Stimulated activated naive CD4-positive, alpha-beta T cell (primary cell): ENCODE results near the gene DPF3.

Experiments used
- DNase-seq, 6 experiments: peaks; one replicate each; lab custom pipeline; 2025; lab: John Stamatoyannopoulos, UW

Gene DPF3

DNA sequence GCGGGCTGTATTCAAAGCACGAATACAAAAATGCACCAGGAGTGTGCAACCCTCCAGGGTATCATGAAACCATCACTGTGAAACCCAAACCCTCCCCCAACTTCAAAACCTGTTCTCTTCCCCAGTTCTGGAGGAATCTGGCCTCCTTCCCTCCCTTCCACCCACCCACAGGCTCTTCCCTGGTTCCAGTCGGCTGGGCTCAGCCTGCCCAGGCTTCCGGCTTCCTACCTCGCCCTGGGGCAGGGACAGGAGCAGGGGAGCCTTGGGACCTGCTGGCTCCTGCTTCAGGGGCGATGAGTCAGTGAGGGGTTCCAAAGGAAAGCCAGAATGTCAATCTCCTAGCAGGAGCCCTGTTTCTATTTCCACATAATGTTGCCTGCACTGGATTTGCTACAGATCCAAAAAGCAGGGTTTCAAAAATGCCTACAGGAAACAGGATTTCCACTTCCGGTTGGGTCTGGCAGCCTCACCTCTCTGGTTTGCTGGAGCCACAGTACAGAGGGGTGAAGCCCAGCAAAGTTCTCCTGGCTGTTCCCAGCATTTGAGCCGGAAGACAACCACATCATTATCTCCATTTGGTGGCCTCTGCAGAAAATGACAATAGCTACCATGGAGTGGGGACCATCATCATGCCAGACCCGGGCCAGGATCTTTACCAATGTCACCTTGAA is 278.3 kb downstream of the DPF3 start:
- no peak for DNase-seq

DNA sequence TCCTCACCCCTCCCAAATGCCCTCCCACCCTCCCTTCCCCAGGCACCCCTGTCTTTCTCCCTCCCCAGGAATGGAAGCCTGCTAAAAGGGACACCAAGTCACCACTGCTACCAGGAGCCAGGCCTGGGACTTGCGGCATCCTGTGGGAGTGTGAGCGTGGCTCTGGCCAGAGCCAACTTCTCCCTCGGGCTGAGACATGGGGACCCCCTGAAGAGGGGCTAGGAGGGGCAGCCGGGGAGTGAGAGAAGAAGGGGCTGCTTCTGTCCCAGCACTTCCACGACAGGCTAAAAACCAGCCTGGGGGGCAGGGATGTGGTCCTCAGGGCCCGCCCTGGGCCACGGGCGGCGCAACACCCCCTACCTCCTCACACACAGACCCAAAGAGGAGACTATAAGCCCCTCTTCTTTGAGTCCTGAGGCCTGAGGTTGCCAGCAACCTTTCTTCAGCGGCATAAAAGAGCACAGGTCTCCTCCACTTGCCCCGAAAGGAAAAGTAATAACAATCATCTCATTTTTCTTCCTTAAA is 278.9 kb downstream of the DPF3 start:
- no peak for DNase-seq

DNA sequence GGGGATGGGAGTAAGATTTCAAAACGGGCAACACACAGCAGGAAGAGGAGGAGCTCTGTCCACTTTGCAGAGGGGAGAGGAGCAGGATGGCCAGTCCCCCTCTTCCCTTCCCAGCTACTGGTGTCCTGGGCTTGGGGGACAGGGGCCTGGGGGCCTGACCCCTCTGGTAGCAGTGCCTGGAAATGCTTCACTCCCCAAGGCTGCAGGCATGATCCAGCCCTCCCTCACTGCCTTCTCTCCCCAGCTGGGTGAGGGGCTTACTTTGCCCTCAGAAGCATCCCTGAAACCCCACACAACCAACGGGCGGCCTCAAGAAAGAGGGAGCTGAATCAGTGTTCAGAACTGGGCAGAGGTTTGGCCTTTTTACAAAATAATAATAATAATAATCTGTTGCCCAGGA is 279.5 kb downstream of the DPF3 start:
- DNase-seq, result no peak

DNA sequence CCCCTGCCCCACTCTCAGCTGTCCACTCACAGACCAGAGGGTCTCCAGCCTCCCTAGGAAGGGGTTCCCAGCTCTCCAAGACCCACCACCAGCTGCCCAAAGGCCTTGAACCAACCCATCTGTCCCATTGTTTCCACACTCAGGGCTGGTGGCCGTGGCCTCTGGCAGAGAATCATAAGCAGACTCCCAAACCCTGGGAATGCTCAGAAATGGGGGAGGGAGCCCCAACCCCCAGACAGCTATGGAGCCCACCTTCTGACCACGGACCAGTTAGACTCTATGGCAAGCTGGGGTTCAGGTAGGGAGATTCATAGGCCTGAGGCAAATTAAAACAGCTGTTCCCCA is 280.0 kb downstream of the DPF3 start:
- no peak for DNase-seq

DNA sequence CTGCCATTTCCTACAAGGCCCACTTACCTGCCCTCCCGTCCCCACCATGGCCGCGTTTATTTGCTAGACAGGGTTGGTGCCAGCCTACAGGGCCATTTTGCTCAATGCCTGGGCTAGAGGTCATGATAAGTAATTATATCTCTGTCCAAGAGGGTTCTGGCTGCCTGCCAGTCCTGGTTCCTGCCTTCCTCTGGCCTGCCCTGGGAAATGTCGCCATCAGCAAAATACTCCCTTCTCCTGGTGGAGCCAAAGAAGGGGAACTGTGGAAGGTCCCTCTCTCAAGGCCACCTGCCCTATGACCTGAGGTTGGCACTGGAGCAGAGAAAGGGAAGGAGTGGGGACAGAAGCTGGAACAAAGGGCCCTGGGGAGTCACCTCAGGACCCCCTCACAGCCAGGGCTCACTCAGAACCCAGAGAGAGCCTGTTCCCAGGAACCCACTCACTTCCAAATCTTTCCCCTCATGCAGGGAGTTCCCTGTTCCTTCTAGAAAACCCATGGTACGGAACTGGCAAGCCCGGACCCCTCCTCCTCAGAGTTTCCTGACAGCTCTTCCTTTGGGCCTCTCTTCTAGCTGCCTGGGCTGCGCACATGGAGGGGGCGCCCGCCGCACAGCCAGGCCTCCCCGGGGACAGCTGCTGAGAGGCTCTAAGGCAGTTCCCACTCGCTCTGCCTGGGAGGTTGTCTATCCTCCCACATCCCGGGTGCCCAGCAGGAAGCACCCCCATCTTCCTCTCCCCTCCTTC is 280.5 kb downstream of the DPF3 start:
- no peak for DNase-seq

DNA sequence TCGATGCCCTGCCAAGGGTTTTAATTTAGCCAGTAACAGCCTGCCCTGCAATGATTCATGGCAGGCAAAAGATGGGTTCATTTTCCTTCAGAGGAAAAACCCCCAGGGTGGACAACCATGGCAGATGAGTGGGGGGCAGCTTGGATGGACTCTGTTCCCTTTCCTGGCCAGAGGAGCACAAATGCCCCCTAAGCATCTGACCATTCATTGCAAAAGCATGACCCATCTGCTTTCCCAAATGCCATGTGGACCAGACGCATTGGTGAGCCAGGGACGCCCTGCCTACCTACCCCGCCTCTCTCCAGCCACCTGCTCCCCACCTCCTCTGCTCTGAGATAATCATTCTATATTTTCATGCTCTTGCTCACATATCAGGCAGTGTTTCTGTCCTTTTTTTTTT is 281.9 kb downstream of the DPF3 start:
- no peak for DNase-seq

DNA sequence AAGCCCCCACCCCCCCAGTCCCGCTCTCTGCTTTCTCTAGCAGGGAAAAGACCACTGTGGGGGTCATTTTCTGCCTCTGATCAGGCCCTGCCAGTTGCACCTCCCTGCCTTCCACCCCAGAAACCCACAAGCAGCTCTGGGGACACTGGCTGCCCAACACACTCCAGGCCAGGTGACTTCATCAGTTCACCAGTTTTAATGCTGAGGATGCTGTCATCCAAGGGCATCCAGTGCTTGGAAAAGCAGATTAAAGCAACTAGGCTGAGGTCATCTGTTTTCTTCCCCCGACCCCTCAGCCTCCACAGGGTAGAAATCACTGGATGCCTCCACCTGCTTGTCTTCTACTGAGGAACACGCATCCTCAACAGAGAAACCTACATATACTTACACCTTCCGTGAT is 282.4 kb downstream of the DPF3 start:
- DNase-seq, result no peak

DNA sequence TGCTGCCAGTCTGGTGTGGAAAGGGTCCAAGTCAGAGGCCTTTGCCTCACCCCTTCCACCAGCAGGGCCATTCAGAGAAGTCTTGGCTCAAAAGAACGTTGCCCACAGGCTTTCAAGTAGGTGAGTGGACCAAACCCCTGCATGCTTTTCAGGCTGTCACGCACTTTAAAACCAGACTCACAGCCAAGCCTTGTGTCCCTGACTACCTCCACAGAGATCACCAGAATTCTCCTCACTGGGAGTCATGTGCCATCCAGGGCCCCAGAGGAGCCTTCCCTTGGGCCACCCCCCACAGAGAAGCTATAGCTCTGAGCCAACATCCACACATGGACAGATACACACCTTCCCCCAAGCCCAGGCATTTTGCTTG is 283.1 kb downstream of the DPF3 start:
- no peak for DNase-seq

DNA sequence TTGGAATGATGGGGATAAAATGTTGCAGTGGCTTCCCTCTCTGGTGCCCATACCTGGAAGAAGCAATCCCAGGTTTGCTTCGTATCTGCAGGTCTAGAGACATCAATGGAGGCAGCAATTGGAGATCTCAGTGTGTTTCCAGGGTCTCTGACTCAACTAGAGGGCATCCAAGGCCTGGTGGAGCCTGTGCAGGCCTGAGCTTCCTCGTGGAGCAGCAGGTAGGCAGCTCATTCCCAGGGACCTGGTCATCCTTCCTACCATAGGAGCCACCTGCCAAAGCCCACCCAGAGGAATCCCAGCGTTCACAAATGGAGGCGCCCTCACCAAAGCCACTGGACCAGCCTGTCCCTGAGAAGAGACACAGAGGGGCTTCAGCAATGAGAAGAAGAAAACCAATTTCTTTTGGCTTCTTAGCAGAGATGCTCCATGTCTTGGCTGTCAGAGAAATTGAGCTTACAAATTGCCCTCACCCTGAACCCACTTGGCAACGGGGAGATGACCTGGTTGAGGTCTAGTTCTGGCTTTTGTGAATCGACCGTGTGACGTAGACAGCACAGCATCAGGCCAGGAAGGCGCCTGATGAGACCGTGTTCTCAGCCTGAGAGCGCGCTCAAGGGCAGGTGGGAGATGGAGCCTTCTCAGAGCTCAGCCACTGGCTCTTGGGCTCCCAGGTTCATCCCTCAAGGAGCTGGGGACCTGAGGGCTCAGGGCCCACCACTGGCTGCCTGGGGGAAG is 283.6 kb downstream of the DPF3 start:
- no peak for DNase-seq

DNA sequence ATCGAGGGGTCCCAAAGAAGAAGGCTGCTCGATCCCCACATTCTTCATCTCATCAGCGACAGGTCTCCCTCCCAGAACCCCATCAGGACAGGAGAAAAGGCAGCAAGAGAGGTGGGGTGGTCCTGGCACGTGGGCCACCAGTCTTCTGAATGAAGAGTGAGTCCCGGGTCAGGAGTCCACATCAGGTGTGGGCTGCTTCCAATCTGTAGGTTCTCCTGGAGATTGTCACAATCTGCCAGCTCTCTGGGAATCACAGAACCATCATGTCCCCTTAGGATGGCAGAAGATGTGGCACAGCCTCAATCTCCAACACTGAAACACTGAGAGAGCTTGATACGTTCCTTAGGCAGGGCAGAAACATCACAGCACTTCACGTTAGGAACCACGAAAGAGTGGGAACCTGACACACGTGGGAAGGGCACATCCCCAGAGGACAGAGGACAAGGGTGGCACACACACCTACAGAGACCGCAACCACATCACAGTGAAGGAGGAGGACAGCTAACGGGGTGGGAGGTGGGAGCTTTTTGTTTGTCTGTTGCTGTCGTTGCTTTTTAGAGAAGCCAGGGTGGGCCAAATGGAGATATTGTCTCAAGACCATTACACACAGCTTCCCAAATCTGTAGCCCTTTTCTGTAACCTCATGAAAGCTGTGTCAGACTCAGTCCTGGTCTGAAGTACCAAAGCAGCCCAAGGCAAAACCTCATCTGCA is 284.5 kb downstream of the DPF3 start:
- DNase-seq, result no peak

DNA sequence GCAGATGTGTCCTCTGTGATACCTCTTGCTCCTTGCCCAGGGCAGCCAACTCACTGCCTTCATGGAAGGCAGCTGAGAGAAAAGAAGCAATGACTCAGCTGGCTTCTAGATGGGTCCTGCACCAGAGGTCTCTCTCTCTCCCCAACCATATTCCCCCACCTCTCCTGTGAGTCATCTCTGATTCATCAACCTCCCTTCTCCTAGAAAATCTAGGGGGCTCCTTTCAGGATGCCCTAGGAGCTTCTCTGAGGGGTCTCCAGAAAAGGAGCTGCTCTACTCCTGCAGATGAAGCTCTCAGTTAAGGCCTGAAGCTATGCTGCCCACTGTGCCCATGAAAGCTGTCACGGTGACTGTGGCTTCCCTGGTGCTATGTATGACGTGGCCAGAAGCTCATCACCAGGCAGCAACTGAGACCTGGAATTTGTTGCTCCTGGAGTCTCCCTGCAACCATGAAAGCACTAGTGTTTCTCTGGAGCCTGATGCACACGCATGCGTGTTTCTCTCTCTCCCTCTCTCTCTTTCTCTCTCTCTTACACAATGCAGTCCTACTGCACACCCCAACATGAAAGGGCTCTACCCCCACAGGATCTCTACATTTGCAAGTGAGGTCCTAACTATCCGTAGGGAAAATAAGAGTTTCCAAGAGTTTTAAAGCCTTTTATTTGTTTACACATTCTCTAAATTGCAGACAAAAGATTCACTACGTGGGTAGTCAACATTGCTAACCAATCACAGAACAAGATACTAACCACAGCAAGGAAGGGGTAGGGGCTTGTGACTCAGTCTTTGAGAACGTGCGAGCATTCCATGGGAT is 285.3 kb downstream of the DPF3 start:
- no peak for DNase-seq

DNA sequence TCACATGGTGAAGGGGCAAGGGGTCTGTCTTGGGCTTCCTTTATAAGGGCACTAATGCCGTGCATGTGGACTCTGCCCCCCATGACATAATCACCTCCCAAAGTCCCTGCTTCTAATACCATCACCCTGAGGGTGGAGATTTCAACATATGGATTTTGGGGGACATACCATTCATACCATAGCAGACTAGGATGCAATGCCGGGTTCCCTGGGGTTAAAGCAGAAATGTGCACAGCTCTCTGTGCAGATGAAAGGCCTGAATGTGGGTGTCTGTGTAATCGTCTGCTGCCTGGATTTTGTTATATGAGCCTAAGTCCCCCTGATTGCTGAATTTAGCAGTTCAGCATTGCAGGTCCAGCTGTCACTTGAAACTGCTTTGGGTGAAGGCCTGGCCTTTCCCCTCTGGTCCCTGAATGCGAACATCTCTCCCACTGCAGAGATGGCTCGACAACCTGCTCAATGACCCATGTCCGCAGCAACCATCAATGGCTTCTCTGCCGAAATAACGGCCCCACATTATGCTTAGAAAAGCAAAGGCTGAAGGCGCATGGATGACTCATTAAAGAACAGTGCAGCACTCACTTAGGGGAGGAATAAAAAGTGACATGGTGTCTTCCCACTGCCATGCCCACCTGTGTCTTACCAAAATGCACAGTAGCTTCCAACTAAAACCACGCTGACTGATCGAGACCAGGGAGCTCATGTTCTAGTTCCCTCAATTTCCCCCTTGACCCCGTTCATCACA is 286.3 kb downstream of the DPF3 start:
- no peak for DNase-seq

DNA sequence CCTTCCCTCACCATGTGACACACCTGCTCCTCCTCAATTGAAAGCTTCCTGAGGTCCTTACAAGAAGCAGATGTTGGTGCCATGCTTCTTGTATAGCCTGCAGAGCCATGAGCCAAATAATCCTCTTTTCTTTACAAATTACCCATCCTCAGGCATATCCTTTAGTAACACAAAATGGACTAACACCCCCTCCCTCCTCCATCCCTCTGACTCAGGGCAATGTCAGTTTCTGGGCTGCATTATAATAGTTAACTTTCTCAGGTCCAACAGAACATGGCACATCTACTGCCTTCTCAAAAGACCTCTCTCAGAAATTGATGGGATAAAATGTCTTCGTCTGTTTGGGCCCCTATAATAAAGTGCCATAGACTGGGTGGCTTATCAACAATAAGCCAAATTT is 287.0 kb downstream of the DPF3 start:
- DNase-seq, result no peak

DNA sequence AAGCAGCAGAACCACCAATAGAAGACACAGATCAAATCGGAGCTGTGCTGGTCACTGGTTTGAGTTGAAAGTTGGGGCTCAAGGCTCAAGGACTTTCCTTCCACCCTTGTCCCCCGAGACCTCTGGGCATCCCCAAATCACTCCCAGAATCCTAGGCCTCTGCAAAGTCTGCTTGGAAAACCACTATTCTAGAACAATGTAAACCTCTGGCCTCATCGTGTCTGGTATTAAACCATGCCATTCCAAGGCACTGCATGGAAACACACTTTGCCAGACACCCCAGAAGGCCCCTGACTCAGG is 288.0 kb downstream of the DPF3 start:
- no peak for DNase-seq

DNA sequence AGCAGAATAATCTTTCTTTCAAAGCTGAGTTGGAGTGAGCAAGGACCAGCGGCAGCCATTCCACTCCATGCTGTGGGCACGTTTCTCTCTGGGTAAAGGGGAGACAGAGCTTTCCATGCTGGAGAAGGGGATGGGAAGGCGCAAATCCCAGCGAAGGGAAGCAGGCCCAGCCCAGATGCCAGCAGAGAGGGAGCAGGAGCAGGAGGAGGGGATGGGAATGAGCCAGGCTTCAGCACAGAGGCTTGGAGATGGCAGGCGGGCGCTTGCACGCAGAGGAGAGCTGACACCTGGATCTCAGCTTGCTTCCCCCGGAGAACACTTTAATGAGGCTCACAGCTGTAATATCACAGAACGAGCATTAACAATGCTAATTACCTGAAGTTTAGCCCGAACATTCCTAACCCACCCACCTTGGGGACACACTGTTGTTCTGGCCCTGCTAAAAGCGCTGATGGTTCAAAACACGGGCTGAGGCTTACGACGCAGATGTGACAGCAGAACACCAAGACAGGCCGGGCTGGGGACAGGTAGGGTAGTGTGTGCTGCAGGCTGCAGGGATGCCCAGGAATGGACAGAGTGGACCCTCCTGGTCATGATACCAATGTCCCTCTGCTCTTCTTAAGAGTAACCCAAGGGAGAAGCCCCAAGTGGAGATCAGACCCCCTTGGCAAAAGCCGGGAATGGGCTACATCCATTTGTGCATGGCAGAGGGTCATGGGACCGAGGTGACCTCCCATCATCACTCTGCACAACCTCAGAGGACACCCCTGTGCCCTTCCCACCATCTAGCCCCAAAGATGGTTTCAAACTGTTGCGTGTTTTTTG is 288.6 kb downstream of the DPF3 start:
- no peak for DNase-seq

DNA sequence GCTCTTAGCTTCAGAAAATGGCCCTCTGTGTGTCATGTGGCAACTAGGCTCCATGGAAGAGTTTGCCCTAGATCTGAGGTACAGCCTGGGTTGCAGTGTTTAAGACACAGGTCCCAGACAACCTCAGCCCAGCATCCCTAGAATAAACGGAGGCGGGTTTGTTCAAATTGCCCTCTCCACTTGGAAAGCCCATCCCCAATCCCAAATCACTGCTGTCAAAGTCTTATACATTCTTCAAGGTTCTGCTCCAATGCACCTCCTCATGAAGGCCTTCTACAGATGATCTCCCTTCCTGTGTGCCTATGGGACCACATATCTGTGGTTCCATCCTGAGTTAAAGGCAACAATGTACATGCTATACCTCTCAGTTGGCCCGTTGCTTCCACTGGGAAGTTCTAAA is 289.8 kb downstream of the DPF3 start:
- DNase-seq, result no peak

DNA sequence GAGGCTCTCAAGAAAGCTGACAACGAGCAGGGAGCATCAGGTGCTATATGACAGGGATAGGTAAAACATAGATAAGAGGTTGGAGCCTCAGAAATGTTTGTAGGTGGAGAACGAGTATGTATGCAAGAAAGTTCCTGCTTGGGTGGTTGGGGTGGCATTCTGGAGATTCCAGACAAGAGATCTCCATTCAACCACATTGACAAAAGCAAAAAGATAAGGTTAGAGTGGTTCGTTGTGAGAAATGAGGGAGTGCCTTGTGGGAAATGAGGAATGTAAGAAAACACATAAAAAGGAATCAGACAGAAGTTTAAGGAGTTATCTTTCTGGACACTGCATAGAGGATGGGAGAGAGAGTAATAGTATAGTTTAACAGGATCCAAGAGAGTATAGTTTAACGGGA is 290.3 kb downstream of the DPF3 start:
- no peak for DNase-seq

DNA sequence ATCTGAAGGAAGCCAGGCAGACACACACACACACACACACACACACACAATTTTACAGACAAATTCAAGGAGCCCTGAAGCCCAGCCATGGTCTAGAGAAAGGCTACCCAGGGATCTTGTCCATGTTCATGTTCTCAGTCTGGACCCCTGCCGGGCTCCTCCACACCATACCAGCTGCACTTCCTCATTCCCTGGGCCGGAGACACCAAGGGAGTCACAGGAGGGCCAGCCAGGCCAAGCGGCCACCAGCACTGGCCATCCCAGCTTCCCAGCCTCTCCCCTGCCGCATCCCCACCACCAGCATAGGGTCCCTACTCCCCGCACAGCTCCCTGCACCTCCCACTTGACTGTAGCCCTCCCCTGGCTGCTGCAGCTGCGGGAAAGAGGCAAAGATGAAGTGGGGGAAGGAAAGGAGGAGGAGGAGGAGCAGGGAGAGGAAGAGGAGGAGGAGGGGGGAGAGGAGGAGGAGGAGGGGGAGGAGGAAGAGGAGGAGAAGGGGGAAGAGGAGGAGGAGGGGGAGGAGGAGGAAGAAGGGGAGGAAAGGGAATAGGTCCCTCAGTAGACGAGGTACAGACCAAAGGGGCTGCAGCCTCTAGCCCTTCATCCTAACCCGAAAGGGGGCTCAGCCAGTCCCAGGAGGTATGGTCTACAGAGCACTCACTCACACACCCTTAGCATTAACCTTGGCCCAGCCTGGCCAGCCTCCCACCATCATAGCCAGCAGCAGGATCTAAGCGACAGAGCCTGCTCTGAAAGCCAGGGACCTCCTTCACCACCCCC is 293.2 kb downstream of the DPF3 start:
- no peak for DNase-seq
